ENCODE results near the gene CYP21A2. TPM values are rescaled to one million over a fixed set of nuclear protein-coding genes. Genes with fewer than 3 reads are reported as not detected.

Gene CYP21A2
- total and polyA plus RNA-seq, 10 of the 15 experiments (the other 5 are each of a cell fraction or from before 2014, with no cell fraction given): 0.04 to 0.92 (median 0.23) TPM; not detected in 7

GRCh38 chr6:32069460-32069859 is 31.2 kb downstream of the CYP21A2 start (continued):
- TF ChIP-seq PRDM15 (CRISPR knock-in tag; IDR thresholded peaks at IDR 0.05) (no peak), NR2F1 (conservative IDR thresholded peaks at IDR 0.05) (no peak), PAX8 (IDR thresholded peaks at IDR 0.05) (no peak), POU2F2 (IDR thresholded peaks at IDR 0.05; ENCODE audit: borderline replicate concordance, low read depth, low read length) (no peak), YY1 (IDR thresholded peaks at IDR 0.05; ENCODE audit: low read depth, low read length) (no peak), BRCA1 (IDR thresholded peaks at IDR 0.05; ENCODE audit: low read depth, low read length) (no peak), FOS (IDR thresholded peaks at IDR 0.05; ENCODE audit: borderline replicate concordance, extremely low read depth, insufficient read length) (no peak), BHLHE40 (IDR thresholded peaks at IDR 0.05; ENCODE audit: borderline replicate concordance in 1 of 2, low read depth in 2 of 2, low read length in 1 of 2) (no peak), POLR2AphosphoS2 (IDR thresholded peaks at IDR 0.05; ENCODE audit: low read depth, low read length) (no peak)

- ATAC-seq (no peak), DNase-seq (ENCODE audit: low read depth, low spot score) (no peak), FAIRE-seq (no peak)
- ChIA-PET RAD21 (ENCODE audit: unreplicated experiment) (no interaction called here), POLR2A (no interaction called here), SMC1A (ENCODE audit: uncharacterized antibody, unreplicated experiment) (no interaction called here), CTCF (no interaction called here)
- BruUV-seq (replicated peaks): no TSS peak
- no peak overlapping the region for H3K9ac ChIP-seq (ENCODE audit: control insufficient read depth, insufficient read depth, low read length)
- H3K27me3 ChIP-seq (replicated peaks in 1 of 2; ENCODE audit: control insufficient read depth in 2 of 2, insufficient read depth in 2 of 2, low read length in 1 of 2): peaks cover 0 to 3% of the 10 kb centered on the region in 2 experiments; a peak in 2 of 4 replicates
- H3K36me3 ChIP-seq (ENCODE audit: control insufficient read depth in 2 of 2, insufficient read depth in 2 of 2, low read length in 1 of 2): no peaks in the 10 kb centered on the region
- no peak overlapping the region for H3K27ac ChIP-seq (ENCODE audit: control insufficient read depth, insufficient read depth)
- intact Hi-C loops (cut with micrococcal nuclease; ENCODE audit: unreplicated experiment): no loop called here
- no peak overlapping the region for H3K4me3 ChIP-seq
- in situ Hi-C loops (cut with MboI): no loop called here
- WGBS (ENCODE audit: insufficient coverage, insufficient replicate concordance, low lambda C conversion rate, missing lambda C conversion rate): 39% methylated on average over 24 of the region's 24 CpGs
- no peak overlapping the region for H2AFZ ChIP-seq (ENCODE audit: control insufficient read depth, low read depth, low read length)
- no peak overlapping the region for H3K4me2 ChIP-seq (ENCODE audit: control insufficient read depth, insufficient read depth)
- no peaks in the 10 kb centered on the region for H4K20me1 ChIP-seq (ENCODE audit: control insufficient read depth, insufficient read depth)
- H3K4me1 ChIP-seq (ENCODE audit: control insufficient read depth, insufficient read depth, low read length): no peaks in the 10 kb centered on the region
- no peaks in the 10 kb centered on the region for H3K9me3 ChIP-seq (replicated peaks; ENCODE audit: control insufficient read depth, insufficient read depth, low read length)
- no peaks in the 10 kb centered on the region for H3K79me2 ChIP-seq (ENCODE audit: control insufficient read depth, insufficient read depth, low read length)
- TF ChIP-seq ZNF687 (IDR thresholded peaks at IDR 0.05): no peak
- no peak for TF ChIP-seq IRF4 (IDR thresholded peaks at IDR 0.05; ENCODE audit: low read depth, low read length)
- no peak for TF ChIP-seq ASH2L (IDR thresholded peaks at IDR 0.05; ENCODE audit: borderline replicate concordance, low read depth)
- no peak for TF ChIP-seq BACH1 (IDR thresholded peaks at IDR 0.05; ENCODE audit: borderline replicate concordance)
- no peak for TF ChIP-seq MLLT1 (IDR thresholded peaks at IDR 0.05)
These were observed 31.8 kb downstream of the CYP21A2 start for GRCh38 chr6:32069878-32070515.
